HL-60 (cell line): ENCODE results near the gene ALG6.

Experiments used
- POLR2AphosphoS5 ChIP-seq: IDR thresholded peaks from 2 replicates; pipeline ENCODE4 v1.6.1; 2012; ENCODE audit warnings: low read depth
- SPI1 ChIP-seq: IDR thresholded peaks from 2 replicates; pipeline ENCODE4 v1.6.1; 2012; ENCODE audit warnings: low read depth, mild to moderate bottlenecking, borderline replicate concordance
- TF ChIP-seq, protein P1 (sequence below): IDR thresholded peaks from one replicate; pipeline ENCODE4 v1.5.1; 2011; ENCODE audit warnings: low read length, control low read depth, inconsistent platforms; ENCODE audit not compliant: insufficient read depth
- TF ChIP-seq, protein P2 (sequence below): IDR thresholded peaks from 2 replicates; pipeline ENCODE4 v1.6.1; 2012; ENCODE audit warnings: low read depth; ENCODE audit not compliant: insufficient replicate concordance

GRCh38 chr1:63366908-63367214, 566 bp upstream of the ALG6 start:
- TF ChIP-seq, protein P1, sequence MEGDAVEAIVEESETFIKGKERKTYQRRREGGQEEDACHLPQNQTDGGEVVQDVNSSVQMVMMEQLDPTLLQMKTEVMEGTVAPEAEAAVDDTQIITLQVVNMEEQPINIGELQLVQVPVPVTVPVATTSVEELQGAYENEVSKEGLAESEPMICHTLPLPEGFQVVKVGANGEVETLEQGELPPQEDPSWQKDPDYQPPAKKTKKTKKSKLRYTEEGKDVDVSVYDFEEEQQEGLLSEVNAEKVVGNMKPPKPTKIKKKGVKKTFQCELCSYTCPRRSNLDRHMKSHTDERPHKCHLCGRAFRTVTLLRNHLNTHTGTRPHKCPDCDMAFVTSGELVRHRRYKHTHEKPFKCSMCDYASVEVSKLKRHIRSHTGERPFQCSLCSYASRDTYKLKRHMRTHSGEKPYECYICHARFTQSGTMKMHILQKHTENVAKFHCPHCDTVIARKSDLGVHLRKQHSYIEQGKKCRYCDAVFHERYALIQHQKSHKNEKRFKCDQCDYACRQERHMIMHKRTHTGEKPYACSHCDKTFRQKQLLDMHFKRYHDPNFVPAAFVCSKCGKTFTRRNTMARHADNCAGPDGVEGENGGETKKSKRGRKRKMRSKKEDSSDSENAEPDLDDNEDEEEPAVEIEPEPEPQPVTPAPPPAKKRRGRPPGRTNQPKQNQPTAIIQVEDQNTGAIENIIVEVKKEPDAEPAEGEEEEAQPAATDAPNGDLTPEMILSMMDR = no peak
- TF ChIP-seq POLR2AphosphoS5 (no peak), SPI1 (no peak)
- TF ChIP-seq, protein P2, sequence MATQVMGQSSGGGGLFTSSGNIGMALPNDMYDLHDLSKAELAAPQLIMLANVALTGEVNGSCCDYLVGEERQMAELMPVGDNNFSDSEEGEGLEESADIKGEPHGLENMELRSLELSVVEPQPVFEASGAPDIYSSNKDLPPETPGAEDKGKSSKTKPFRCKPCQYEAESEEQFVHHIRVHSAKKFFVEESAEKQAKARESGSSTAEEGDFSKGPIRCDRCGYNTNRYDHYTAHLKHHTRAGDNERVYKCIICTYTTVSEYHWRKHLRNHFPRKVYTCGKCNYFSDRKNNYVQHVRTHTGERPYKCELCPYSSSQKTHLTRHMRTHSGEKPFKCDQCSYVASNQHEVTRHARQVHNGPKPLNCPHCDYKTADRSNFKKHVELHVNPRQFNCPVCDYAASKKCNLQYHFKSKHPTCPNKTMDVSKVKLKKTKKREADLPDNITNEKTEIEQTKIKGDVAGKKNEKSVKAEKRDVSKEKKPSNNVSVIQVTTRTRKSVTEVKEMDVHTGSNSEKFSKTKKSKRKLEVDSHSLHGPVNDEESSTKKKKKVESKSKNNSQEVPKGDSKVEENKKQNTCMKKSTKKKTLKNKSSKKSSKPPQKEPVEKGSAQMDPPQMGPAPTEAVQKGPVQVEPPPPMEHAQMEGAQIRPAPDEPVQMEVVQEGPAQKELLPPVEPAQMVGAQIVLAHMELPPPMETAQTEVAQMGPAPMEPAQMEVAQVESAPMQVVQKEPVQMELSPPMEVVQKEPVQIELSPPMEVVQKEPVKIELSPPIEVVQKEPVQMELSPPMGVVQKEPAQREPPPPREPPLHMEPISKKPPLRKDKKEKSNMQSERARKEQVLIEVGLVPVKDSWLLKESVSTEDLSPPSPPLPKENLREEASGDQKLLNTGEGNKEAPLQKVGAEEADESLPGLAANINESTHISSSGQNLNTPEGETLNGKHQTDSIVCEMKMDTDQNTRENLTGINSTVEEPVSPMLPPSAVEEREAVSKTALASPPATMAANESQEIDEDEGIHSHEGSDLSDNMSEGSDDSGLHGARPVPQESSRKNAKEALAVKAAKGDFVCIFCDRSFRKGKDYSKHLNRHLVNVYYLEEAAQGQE = no peak
